ENCODE measurements around the gene CLDN24. TPM values are rescaled to one million over a fixed set of nuclear protein-coding genes. Genes with fewer than 3 reads are reported as not detected.

The CLDN24 gene
- total RNA-seq, 1 experiment from 2014 or later: not detected

DNA sequence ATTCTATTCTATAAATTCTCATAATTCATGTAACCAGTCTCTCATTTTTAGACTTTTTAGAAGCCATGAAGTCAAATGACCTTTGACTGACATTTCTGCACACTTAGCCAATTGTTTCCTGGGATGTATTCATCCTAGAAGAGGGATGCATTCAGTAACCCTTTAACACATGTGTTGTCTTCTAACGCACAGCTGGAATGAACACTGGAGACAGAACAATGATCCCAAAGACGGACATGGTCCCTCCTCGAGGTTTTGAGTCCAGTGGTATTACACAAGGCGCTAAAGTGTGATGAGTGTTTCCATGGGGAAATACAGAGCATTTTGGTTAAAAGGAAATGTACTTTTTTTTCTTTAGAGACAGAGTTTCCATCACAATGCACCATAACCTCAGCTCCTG lies 39.8 kb upstream of the CLDN24 start (continued):
- TF ChIP-seq CTCF (IDR thresholded peaks at IDR 0.05) (no peak), NFE2L1 (CRISPR knock-in tag; IDR thresholded peaks at IDR 0.05) (no peak), RELA (CRISPR knock-in tag; IDR thresholded peaks at IDR 0.05; ENCODE audit: borderline replicate concordance) (no peak)

DNA sequence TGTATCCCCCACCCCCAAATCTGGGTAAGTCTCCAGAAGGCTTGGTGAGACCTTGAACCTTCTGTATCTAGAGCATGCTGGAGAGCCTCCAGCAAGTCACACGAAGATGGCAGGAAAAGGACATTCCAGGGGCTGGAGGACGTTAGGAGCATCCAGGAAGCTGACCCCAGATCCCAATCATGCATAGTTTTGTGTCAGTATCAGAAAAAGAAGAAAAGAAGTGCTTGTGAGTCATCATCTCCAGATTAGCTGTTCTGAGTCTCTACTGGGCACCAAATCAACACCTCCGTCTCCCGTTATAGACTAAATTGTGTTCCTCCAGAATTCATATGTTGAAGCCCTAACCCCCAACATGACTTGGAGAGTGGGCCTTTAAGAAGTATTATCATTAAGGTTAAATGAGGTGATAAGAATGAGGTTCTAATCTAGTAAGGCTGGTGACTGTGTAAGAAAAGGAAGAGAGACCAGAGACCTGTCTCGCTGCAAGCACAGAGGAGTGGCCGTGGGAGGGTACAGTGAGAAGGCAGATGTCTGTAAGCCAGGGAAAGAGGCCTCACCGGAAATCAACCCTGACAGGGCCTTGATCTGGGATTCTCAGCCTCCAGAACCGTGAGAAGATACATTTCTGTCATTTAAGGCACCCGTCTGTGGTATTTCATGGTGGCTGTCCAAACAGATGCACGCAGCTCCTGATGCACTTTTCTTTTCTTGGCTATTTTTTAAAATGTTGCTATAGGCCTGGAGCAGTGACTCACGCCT lies 38.1 kb upstream of the CLDN24 start:
- peaks cover 15% of the 10 kb centered on the region for H3K4me1 Mint-ChIP-seq
- no peak for ATAC-seq
- H3K27me3 Mint-ChIP-seq (ENCODE audit: low read depth): no peaks in the 10 kb centered on the region; the same call in 1 of the 2 replicates
- DNase-seq (ENCODE audit: low spot score): no peak
- H3K9me3 Mint-ChIP-seq: peaks cover 6% of the 10 kb centered on the region
- CTCF ChIA-PET: no interaction called here
- TF ChIP-seq RELA (CRISPR knock-in tag; IDR thresholded peaks at IDR 0.05; ENCODE audit: borderline replicate concordance): no peak
- no peak for TF ChIP-seq OVOL2 (CRISPR knock-in tag; IDR thresholded peaks at IDR 0.05; ENCODE audit: borderline replicate concordance)
- TF ChIP-seq USF1 (CRISPR knock-in tag; IDR thresholded peaks at IDR 0.05): no peak
- no peak for TF ChIP-seq GABPB1 (CRISPR knock-in tag; IDR thresholded peaks at IDR 0.05)
- no peak overlapping the region for H3K4me3 Mint-ChIP-seq
- no peaks in the 10 kb centered on the region for H3K36me3 Mint-ChIP-seq
- POLR2A ChIA-PET: no interaction called here
- no peak overlapping the region for H3K27ac Mint-ChIP-seq

DNA sequence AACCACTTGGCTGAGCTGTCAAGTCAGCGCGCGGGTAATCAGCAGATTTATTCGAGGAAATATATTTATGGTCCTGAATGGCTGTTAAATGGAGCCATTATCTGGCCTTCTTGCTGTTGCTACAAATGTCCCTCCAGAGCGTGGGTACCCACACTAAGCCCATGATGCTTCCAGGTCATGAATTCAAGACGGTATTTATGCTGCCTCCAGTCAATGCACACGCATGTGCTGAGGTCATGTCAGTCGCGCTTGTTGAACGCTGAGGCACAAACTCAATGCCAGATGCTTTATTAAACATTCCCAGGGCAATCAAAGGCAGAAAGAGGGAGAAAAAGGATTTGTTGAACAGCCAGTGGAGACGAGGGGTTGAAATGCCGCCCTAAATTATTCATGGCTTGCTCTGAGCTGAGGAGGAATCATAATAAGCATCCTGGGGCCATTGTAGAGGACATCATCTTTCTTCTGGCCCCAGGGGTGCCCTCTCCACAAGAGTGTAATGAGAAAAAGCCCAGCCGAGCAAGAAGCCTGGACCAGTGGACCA lies 36.1 kb upstream of the CLDN24 start:
- Mint-ChIP-seq H3K9me3 (peaks cover 6% of the 10 kb centered on the region), H3K4me3 (no peak overlapping the region), H3K4me1 (peaks cover 11% of the 10 kb centered on the region), H3K27me3 (ENCODE audit: low read depth) (no peaks in the 10 kb centered on the region; the same call in 1 of the 2 replicates), H3K36me3 (no peaks in the 10 kb centered on the region), H3K27ac (no peak overlapping the region)
- DNase-seq (ENCODE audit: low spot score) (no peak), ATAC-seq (no peak)
- TF ChIP-seq OVOL2 (CRISPR knock-in tag; IDR thresholded peaks at IDR 0.05; ENCODE audit: borderline replicate concordance) (no peak), NFYB (CRISPR knock-in tag; conservative IDR thresholded peaks at IDR 0.05; ENCODE audit: low read depth) (no peak), ZNF416 (CRISPR knock-in tag; IDR thresholded peaks at IDR 0.05) (no peak), ESRRA (CRISPR knock-in tag; IDR thresholded peaks at IDR 0.05; ENCODE audit: borderline replicate concordance) (no peak), EMX1 (CRISPR knock-in tag; IDR thresholded peaks at IDR 0.05) (no peak), ERG (CRISPR knock-in tag; IDR thresholded peaks at IDR 0.05) (no peak), KAT7 (CRISPR knock-in tag; IDR thresholded peaks at IDR 0.05; ENCODE audit: borderline replicate concordance) (no peak), USF2 (CRISPR knock-in tag; IDR thresholded peaks at IDR 0.05) (no peak), ZBTB21 (CRISPR knock-in tag; IDR thresholded peaks at IDR 0.05; ENCODE audit: borderline replicate concordance) (no peak), CBFB (CRISPR knock-in tag; IDR thresholded peaks at IDR 0.05; ENCODE audit: low read depth) (no peak)
- TF ChIP-seq, protein P1, sequence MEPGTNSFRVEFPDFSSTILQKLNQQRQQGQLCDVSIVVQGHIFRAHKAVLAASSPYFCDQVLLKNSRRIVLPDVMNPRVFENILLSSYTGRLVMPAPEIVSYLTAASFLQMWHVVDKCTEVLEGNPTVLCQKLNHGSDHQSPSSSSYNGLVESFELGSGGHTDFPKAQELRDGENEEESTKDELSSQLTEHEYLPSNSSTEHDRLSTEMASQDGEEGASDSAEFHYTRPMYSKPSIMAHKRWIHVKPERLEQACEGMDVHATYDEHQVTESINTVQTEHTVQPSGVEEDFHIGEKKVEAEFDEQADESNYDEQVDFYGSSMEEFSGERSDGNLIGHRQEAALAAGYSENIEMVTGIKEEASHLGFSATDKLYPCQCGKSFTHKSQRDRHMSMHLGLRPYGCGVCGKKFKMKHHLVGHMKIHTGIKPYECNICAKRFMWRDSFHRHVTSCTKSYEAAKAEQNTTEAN (CRISPR knock-in tag; IDR thresholded peaks at IDR 0.05): no peak
- TF ChIP-seq, protein P2, sequence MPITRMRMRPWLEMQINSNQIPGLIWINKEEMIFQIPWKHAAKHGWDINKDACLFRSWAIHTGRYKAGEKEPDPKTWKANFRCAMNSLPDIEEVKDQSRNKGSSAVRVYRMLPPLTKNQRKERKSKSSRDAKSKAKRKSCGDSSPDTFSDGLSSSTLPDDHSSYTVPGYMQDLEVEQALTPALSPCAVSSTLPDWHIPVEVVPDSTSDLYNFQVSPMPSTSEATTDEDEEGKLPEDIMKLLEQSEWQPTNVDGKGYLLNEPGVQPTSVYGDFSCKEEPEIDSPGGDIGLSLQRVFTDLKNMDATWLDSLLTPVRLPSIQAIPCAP (CRISPR knock-in tag; IDR thresholded peaks at IDR 0.05): no peak
- TF ChIP-seq, protein P3, sequence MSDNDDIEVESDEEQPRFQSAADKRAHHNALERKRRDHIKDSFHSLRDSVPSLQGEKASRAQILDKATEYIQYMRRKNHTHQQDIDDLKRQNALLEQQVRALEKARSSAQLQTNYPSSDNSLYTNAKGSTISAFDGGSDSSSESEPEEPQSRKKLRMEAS (CRISPR knock-in tag; IDR thresholded peaks at IDR 0.05): no peak
- ChIA-PET CTCF (no interaction called here), POLR2A (no interaction called here)
